Peyer's patch (tissue), 4 donors: Measurements from ENCODE around the gene KDM2B. TPM values are rescaled to one million over a fixed set of nuclear protein-coding genes. Genes with fewer than 3 reads are reported as not detected.

Experiments used
- DNase-seq, 3 donors: peaks; one replicate each; pipeline ENCODE4 v3.0.0-alpha.2; 2017 to 2019
- H3K27ac ChIP-seq, 4 donors: fragments of 200-600 bp; sonication (generic); one replicate each; pipeline ENCODE4 v1.5.1; 2016 to 2019
- H3K27me3 ChIP-seq, 2 donors: fragments of 200-600 bp; sonication (generic); one replicate each; pipeline ENCODE4 v1.5.1; 2019
- H3K36me3 ChIP-seq, 3 donors: fragments of 200-600 bp; sonication (generic); one replicate each; pipeline ENCODE4 v1.5.1; 2016 to 2019
- H3K4me1 ChIP-seq, 4 donors: fragments of 200-600 bp; sonication (generic); one replicate each; pipeline ENCODE4 v1.5.1; 2016 to 2019
- H3K4me3 ChIP-seq, 4 donors: fragments of 200-600 bp; sonication (generic); 1 replicate in 3 of 4; 2 replicates in 1 of 4; pipeline ENCODE4 v1.5.1; 2016 to 2019; ENCODE audit warnings: mild to moderate bottlenecking in 1 of 4
- H3K9me3 ChIP-seq, 4 donors: fragments of 200-600 bp; sonication (generic); one replicate each; pipeline ENCODE4 v1.5.1; 2016 to 2019; ENCODE audit warnings: mild to moderate bottlenecking in 1 of 4
- POLR2A ChIP-seq, 2 donors: fragments of 450-650 bp; IDR thresholded peaks; one replicate each; pipeline ENCODE4 v1.5.1; 2017; ENCODE audit warnings: antibody characterized with exemption in 2 of 2, mild to moderate bottlenecking in 2 of 2, moderate library complexity in 2 of 2
- total RNA-seq, 4 donors: library from RNA; depleted of rRNA; stranded (reverse); fragments of >200 nt; gene quantifications; one replicate each; pipeline ENCODE4 v1.1.0, GENCODE V29; 2016
- TF ChIP-seq, protein P1 (sequence below), 6 experiments: fragments of 450-650 bp in 4 of 6; fragments of 200-600 bp in 2 of 6; sonication (generic) in 1 of 6; IDR thresholded peaks; one replicate each; pipeline ENCODE4 v1.5.1; 2017 to 2019; ENCODE audit warnings: antibody characterized with exemption in 6 of 6, mild to moderate bottlenecking in 3 of 6, moderate library complexity in 1 of 6

The KDM2B gene
- total RNA-seq, 4 donors from 2014 or later: 10.0 to 115 (median 33.7) TPM

DNA sequence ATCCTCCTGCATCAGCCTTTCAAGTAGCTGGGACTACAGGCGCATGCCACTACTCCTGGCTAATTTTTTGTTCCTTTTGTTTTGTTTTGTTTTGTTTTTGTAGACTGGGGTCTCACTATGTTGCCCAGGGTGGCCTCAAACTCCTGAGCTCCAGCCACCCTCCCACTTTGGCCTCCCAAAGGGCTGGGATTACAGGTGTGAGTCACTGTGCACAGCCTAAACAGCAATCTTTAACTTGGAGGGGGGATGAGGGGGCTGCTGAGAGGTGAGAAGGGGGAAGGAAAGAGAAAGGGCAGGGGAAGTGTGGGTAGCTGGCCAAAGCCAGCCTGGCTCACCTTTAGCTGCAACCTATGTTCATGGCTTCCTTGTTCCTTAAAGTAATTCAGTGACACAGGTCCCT lies 77.4 kb downstream of the KDM2B start:
- Histone ChIP-seq H3K27me3 (no peaks in the 10 kb centered on the region), H3K36me3 (peaks cover 0 to 2% (median 0%) of the 10 kb centered on the region in 3 donors), H3K4me3 (no peak overlapping the region), H3K4me1 (peaks cover 0 to 6% (median 0%) of the 10 kb centered on the region in 4 donors), H3K27ac (no peak overlapping the region), H3K9me3 (no peaks in the 10 kb centered on the region)
- TF ChIP-seq POLR2A (IDR thresholded peaks at IDR 0.05): no peak
- TF ChIP-seq, protein P1, sequence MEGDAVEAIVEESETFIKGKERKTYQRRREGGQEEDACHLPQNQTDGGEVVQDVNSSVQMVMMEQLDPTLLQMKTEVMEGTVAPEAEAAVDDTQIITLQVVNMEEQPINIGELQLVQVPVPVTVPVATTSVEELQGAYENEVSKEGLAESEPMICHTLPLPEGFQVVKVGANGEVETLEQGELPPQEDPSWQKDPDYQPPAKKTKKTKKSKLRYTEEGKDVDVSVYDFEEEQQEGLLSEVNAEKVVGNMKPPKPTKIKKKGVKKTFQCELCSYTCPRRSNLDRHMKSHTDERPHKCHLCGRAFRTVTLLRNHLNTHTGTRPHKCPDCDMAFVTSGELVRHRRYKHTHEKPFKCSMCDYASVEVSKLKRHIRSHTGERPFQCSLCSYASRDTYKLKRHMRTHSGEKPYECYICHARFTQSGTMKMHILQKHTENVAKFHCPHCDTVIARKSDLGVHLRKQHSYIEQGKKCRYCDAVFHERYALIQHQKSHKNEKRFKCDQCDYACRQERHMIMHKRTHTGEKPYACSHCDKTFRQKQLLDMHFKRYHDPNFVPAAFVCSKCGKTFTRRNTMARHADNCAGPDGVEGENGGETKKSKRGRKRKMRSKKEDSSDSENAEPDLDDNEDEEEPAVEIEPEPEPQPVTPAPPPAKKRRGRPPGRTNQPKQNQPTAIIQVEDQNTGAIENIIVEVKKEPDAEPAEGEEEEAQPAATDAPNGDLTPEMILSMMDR (IDR thresholded peaks at IDR 0.05): no peak
- no peak for DNase-seq

DNA sequence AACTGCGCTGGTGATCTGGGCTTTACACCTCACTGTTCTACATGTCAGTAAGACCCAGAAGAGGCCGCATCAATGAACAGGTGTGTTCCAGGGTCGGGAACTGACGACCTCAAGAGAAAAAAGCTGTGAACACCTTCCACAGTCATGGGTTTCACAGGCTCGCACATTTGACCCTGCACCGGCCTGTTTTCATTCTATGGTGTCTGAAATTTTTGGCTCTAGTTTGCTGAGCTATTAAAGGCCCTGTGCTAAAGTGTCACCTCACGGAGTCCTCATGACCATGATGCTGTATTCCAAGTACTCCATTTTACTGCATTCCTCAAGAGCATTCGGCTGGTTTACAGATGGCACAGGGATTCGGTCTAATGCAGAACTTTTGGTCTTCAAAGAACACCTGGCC lies 78.9 kb downstream of the KDM2B start:
- Histone ChIP-seq H3K4me3 (no peak overlapping the region), H3K27ac (no peak overlapping the region), H3K4me1 (peaks cover 0 to 6% (median 0%) of the 10 kb centered on the region in 4 donors), H3K36me3 (no peaks in the 10 kb centered on the region), H3K27me3 (no peaks in the 10 kb centered on the region), H3K9me3 (no peaks in the 10 kb centered on the region)
- no peak for TF ChIP-seq POLR2A (IDR thresholded peaks at IDR 0.05)
- TF ChIP-seq, protein P1 (IDR thresholded peaks at IDR 0.05): no peak
- no peak for DNase-seq

DNA sequence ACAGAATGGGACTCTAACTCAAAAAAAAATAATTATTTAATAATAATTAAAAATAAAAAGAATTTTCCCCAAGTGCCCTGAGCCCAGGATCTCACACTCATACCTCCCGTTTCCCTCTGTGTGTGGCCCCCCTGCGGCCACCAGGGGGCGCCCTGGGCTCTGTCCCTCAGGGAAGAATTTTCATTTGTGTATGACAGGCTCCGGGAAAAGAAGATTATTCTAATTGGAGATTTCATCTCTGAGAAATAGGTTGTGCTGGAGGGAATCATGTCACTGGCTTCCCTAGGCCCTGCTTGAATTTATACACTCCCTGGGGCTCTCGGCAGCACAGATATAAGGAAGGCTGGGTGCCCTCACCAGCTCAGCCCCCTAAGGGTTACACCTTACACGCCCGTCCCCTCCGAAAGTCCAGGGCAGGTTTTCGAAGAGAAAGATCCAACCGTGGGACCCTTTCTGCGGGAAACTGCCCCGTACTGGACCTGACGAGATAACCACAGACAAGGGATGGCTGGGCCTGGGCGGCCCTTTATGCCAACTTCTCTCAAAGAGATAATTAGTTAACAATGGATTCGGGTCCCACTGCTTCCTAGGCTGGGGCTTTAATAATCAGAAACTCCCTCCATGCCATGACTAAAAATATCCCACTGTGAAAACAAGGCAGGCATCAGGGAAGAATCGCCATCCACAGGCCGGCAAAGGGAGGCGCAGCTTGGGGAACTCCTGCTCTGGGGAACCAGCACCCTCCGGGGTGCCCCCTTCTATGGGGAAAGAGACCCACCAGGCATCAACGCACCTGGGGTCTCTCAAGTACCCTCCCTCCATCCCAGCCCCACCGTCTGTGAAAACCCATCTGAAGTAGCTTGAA lies 80.7 kb downstream of the KDM2B start:
- peak; percentile 75 to 92 (median 80) for DNase-seq
- no peaks in the 10 kb centered on the region for H3K36me3 ChIP-seq
- H3K9me3 ChIP-seq: no peaks in the 10 kb centered on the region
- TF ChIP-seq, protein P1 (IDR thresholded peaks at IDR 0.05): peak; percentile 70 to 99 (median 90)
- no peak for TF ChIP-seq POLR2A (IDR thresholded peaks at IDR 0.05)
- peaks cover 0 to 6% (median 0%) of the 10 kb centered on the region in 4 donors for H3K4me1 ChIP-seq
- peak overlapping the region in 1 of 4 donors; percentile 35 for H3K27ac ChIP-seq
- H3K27me3 ChIP-seq: no peaks in the 10 kb centered on the region
- H3K4me3 ChIP-seq: no peak overlapping the region

DNA sequence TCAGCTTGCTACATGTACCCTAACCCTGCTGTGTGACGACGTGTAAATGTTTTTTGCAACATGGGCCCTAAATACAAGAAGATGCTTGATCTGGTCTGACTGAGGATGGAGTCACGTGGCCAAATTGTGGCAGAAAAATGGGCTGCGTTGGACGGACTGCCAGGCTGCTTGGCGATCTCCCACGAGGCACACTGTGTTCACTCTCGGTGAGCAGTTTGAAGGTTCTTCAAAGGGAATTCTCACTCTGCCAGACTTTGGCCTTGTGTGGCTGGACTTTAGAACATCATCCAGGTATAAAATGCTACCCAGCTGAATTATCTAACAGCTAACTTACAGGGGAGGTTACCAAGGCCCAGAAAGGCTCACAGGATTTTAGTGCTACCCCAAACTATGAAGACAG lies 85.1 kb downstream of the KDM2B start:
- no peaks in the 10 kb centered on the region for H3K36me3 ChIP-seq
- no peaks in the 10 kb centered on the region for H3K9me3 ChIP-seq
- peaks cover 0 to 6% (median 0%) of the 10 kb centered on the region in 4 donors for H3K4me1 ChIP-seq
- H3K4me3 ChIP-seq: no peak overlapping the region
- no peak for DNase-seq
- TF ChIP-seq POLR2A (IDR thresholded peaks at IDR 0.05): no peak
- TF ChIP-seq, protein P1 (IDR thresholded peaks at IDR 0.05): no peak
- H3K27me3 ChIP-seq: no peaks in the 10 kb centered on the region
- H3K27ac ChIP-seq: no peak overlapping the region

DNA sequence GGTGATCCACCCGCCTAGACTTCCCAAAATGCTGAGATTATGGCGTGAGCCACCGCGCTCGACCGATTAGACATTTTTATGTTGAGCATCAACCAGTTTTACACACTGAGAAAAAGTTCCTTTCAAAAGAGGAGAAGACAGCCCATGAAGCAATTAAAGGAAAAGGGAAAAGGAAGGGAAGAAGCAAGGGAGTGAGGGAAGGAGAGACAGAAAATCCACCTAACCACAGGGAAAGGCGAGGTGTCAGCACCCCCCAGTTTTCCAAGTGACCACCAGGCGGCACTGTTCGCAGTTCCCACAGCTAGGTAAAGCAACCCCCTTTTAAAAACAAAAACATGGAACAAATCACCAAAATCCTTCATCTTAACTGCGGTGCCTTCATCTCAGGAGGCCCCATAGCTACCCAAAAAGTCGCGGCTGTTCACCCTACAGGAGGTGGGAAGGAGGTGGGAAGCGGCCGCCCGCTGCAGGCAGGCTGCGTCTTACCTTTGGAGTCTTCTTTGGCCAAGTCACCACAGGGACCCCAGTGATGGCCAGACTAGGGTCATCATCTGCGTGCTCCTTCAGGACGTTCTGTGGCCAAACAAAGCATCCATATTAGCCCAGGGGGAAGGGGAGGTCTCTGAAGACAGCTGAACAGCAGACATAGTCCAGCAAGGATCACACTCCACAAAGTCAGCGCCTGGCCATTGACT lies 86.6 kb downstream of the KDM2B start:
- TF ChIP-seq, protein P1 (IDR thresholded peaks at IDR 0.05): peak; percentile 59 to 84 (median 68)
- TF ChIP-seq POLR2A (IDR thresholded peaks at IDR 0.05): no peak
- Histone ChIP-seq H3K27me3 (no peaks in the 10 kb centered on the region), H3K36me3 (no peaks in the 10 kb centered on the region), H3K27ac (no peak overlapping the region), H3K9me3 (no peaks in the 10 kb centered on the region), H3K4me3 (no peak overlapping the region), H3K4me1 (no peaks in the 10 kb centered on the region)
- DNase-seq: peak; percentile 54 to 73 (median 58)
